Hepatocyte (in vitro differentiated cells): ENCODE measurements around the gene RS1. TPM values are rescaled to one million over a fixed set of nuclear protein-coding genes. Genes with fewer than 3 reads are reported as not detected.

Experiments
- DNase-seq: peaks from one replicate; pipeline ENCODE4 v3.0.0-alpha.2; 2016; ENCODE audit warnings: low spot score
- H2AFZ ChIP-seq: fragments of 200-600 bp; sonication (generic); 2 replicates; pipeline ENCODE4 v1.6.0; 2016; ENCODE audit warnings: antibody characterized with exemption, mild to moderate bottlenecking
- H3K27ac ChIP-seq: fragments of 200-600 bp; sonication (generic); 2 replicates; pipeline ENCODE4 v1.5.1; 2016; ENCODE audit warnings: mild to moderate bottlenecking
- H3K27me3 ChIP-seq: fragments of 200-600 bp; sonication (generic); 2 replicates; pipeline ENCODE4 v1.6.1; 2016
- H3K36me3 ChIP-seq: fragments of 200-600 bp; sonication (generic); replicated peaks from 2 replicates; pipeline ENCODE4 v1.5.1; 2016; ENCODE audit warnings: low read depth; ENCODE audit not compliant: insufficient read depth
- H3K4me1 ChIP-seq: fragments of 200-600 bp; sonication (generic); 2 replicates; pipeline ENCODE4 v1.5.1; 2016; ENCODE audit warnings: mild to moderate bottlenecking, moderate library complexity; ENCODE audit not compliant: insufficient read depth
- H3K4me2 ChIP-seq: fragments of 200-600 bp; sonication (generic); 2 replicates; pipeline ENCODE4 v1.6.0; 2016
- H3K4me3 ChIP-seq: fragments of 200-600 bp; sonication (generic); 2 replicates; pipeline ENCODE4 v1.5.1; 2016; ENCODE audit warnings: mild to moderate bottlenecking
- H3K79me2 ChIP-seq: fragments of 200-600 bp; sonication (generic); 2 replicates; pipeline ENCODE4 v1.6.0; 2017; ENCODE audit warnings: mild to moderate bottlenecking
- H3K9me2 ChIP-seq: fragments of 200-600 bp; sonication (generic); replicated peaks from 2 replicates; pipeline ENCODE4 v1.6.0; 2017; ENCODE audit warnings: mild to moderate bottlenecking; ENCODE audit not compliant: insufficient read depth
- H3K9me3 ChIP-seq: fragments of 200-600 bp; sonication (generic); 2 replicates; pipeline ENCODE4 v1.5.1; 2016; ENCODE audit warnings: low read depth, mild to moderate bottlenecking
- H4K20me1 ChIP-seq: fragments of 200-600 bp; sonication (generic); 2 replicates; pipeline ENCODE4 v1.6.0; 2016; ENCODE audit warnings: mild to moderate bottlenecking; ENCODE audit not compliant: insufficient read depth, poor library complexity, severe bottlenecking
- CTCF ChIP-seq: fragments of 200-600 bp; sonication (generic); IDR thresholded peaks from 2 replicates; pipeline ENCODE4 v1.5.1; 2016; ENCODE audit warnings: antibody characterized with exemption, mild to moderate bottlenecking; ENCODE audit not compliant: poor library complexity
- EZH2 ChIP-seq: fragments of 200-600 bp; sonication (generic); IDR thresholded peaks from 2 replicates; pipeline ENCODE4 v1.6.1; 2016; ENCODE audit warnings: antibody characterized with exemption, mild to moderate bottlenecking, borderline replicate concordance
- EZH2phosphoT487 ChIP-seq: fragments of 200-600 bp; sonication (generic); IDR thresholded peaks from one replicate; pipeline ENCODE4 v1.6.1; 2018; ENCODE audit warnings: antibody characterized with exemption, mild to moderate bottlenecking, low read depth, moderate library complexity; ENCODE audit not compliant: unreplicated experiment, severe bottlenecking
- WGBS: methylation state at CpG from one replicate; pipeline ENCODE4 v1.1.6; 2016; ENCODE audit warnings: low lambda C conversion rate; ENCODE audit errors: missing lambda C conversion rate; 5-methylcytosine and 5-hydroxymethylcytosine counted together
- polyA plus RNA-seq: library from polyadenylated mRNA; unstranded; fragments of >200 nt; fragmentation: Nextera tagmentation; extraction: Ambion mirVana; gene quantifications from 2 replicates; pipeline ENCODE4 v1.2.1, GENCODE V29; 2016
- total RNA-seq: library from RNA; depleted of rRNA; stranded (reverse); fragments of >200 nt; gene quantifications from 2 replicates; pipeline ENCODE4 v1.2.3, GENCODE V29; 2014

RS1 gene
- total and polyA plus RNA-seq, 2 experiments from 2014 or later, result 0.43 TPM; not detected in 1

- no peak for DNase-seq
- WGBS, result 74% methylated on average over 2 of the region's 2 CpGs
- H3K4me3 ChIP-seq, result no peak overlapping the region
Observed at GRCh38 chrX:18591834-18592233, 80.1 kb downstream of the RS1 start.

More at GRCh38 chrX:18591834-18592233, 80.1 kb downstream of the RS1 start:
- H3K79me2 ChIP-seq, result no peaks in the 10 kb centered on the region
- no peak overlapping the region for H3K27ac ChIP-seq
- H3K4me1 ChIP-seq, result no peaks in the 10 kb centered on the region
- H4K20me1 ChIP-seq, result no peaks in the 10 kb centered on the region
- no peak overlapping the region for H2AFZ ChIP-seq
- H3K4me2 ChIP-seq, result no peak overlapping the region
- no peak for TF ChIP-seq EZH2
- no peak for TF ChIP-seq EZH2phosphoT487
- TF ChIP-seq CTCF, result no peak
- H3K36me3 ChIP-seq, result no peaks in the 10 kb centered on the region
- no peaks in the 10 kb centered on the region for H3K9me3 ChIP-seq
- H3K27me3 ChIP-seq, result no peaks in the 10 kb centered on the region
- H3K9me2 ChIP-seq, result no peaks in the 10 kb centered on the region

Other genes starting within 250 kb of the RS1 start
- 16.9 and 17.7 TPM in 2 replicates for gene CDKL5, start 246.5 kb downstream of the RS1 start, total RNA-seq
- gene CDKL5, start 246.5 kb downstream of the RS1 start, polyA plus RNA-seq, result 6.5 and 7.6 TPM in 2 replicates
- gene PPEF1, start 35.5 kb upstream of the RS1 start, total RNA-seq, result 0.36 and 3.1 TPM in 2 replicates
- 0.22 and 0.57 TPM in 2 replicates for gene PPEF1, start 35.5 kb upstream of the RS1 start, polyA plus RNA-seq